ENCODE data around the gene TMC1.

- TF ChIP-seq CTCF (IDR thresholded peaks at IDR 0.05; ENCODE audit: borderline replicate concordance, extremely low read depth, low read length, poor library complexity, severe bottlenecking) (no peak), EZH2 (IDR thresholded peaks at IDR 0.05; ENCODE audit: borderline replicate concordance, low read depth, low read length, severe bottlenecking) (no peak)
These were observed 42.4 kb upstream of the TMC1 start for GRCh38 chr9:72478966-72479365.
